ENCODE measurements around the gene APCDD1.
"Not testable (repeated sequence)": the region's sequence is repeated elsewhere in the genome, so short reads cannot be mapped to it uniquely, and the experiment has no call there.

DNA sequence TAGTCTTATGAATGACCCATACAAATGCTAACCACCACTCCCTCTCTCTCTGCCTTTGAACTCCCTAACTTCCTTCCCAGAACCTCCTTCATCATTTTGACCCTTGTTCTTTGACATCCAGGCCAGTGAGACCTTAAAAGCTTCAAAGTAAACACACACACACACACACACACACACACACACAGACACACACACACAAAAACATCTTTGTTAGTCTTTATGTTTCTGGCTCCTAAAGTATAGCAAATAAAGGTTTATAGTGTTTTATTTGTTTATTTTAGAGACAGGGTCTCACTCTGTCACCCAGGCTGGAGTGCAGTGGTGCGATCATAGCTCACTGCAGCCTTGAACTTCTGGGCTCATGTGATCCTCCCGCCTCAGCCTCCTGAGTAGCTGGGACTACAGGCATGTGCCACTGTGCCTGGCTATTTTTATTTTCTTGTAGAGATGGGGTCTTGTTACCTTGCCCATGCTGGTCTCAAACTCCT is 9.8 kb downstream of the APCDD1 start:
- TF ChIP-seq EZH2 (optimal IDR thresholded peaks at IDR 0.05; ENCODE audit: low read depth, low read length); CTCF (IDR thresholded peaks at IDR 0.05; ENCODE audit: low read length): not testable (repeated sequence)
